Measurements from ENCODE around the gene GRAMD2B.

- TF ChIP-seq EP300 (IDR thresholded peaks at IDR 0.05) (no peak), POLR2A (IDR thresholded peaks at IDR 0.05) (no peak)
Observed at GRCh38 chr5:126471875-126472537, 48.8 kb downstream of the GRAMD2B start.
